Hepatic stellate cell (primary cell): Measurements from ENCODE around the gene TUFM.
"Not testable (repeated sequence)": the region's sequence is repeated elsewhere in the genome, so short reads cannot be mapped to it uniquely, and the experiment has no call there.

Source experiments
- DNase-seq: peaks from one replicate; pipeline ENCODE4 v3.0.0; 2011; ENCODE audit warnings: low spot score

The TUFM gene

GRCh38 chr16:28846080-28846932 lies at the start of gene TUFM:
TSS of gene TUFM (minus strand) at chr16:28846348. CDS start at chr16:28846269, 79 bp downstream.
- peak; percentile 96 for DNase-seq

GRCh38 chr16:28895609-28896008 lies 49.5 kb upstream of the TUFM start:
- no peak for DNase-seq

- DNase-seq = no peak
Measured at GRCh38 chr16:28893291-28893690, 47.1 kb upstream of the TUFM start.

- DNase-seq = no peak
Measured at GRCh38 chr16:28891964-28892890, 46.1 kb upstream of the TUFM start.

- DNase-seq = not testable (repeated sequence)
Measured at GRCh38 chr16:28890355-28890754, 44.2 kb upstream of the TUFM start.

GRCh38 chr16:28886945-28887344 lies 40.8 kb upstream of the TUFM start:
- DNase-seq = no peak

GRCh38 chr16:28884045-28884444 lies 37.9 kb upstream of the TUFM start:
- DNase-seq = no peak

- DNase-seq = no peak
Measured at GRCh38 chr16:28883221-28883996, 37.3 kb upstream of the TUFM start.

- DNase-seq = no peak
Measured at GRCh38 chr16:28882551-28883160, 36.5 kb upstream of the TUFM start.

- not testable (repeated sequence) for DNase-seq
Measured at GRCh38 chr16:28881565-28881964, 35.4 kb upstream of the TUFM start.

GRCh38 chr16:28880955-28881354 lies 34.8 kb upstream of the TUFM start:
- no peak for DNase-seq

- no peak for DNase-seq
Measured at GRCh38 chr16:28880589-28880915, 34.4 kb upstream of the TUFM start.

- peak; percentile 100 for DNase-seq
Measured at GRCh38 chr16:28879841-28880588, 33.9 kb upstream of the TUFM start.

- DNase-seq = no peak
Measured at GRCh38 chr16:28879261-28879840, 33.2 kb upstream of the TUFM start.

- no peak for DNase-seq
Measured at GRCh38 chr16:28878083-28878926, 32.2 kb upstream of the TUFM start, which contains the start of gene ATP2A1. TSS of gene ATP2A1 (plus strand) at chr16:28878488. CDS start at chr16:28878672, 184 bp downstream.

- no peak for DNase-seq
Measured at GRCh38 chr16:28877655-28878000, 31.5 kb upstream of the TUFM start.

GRCh38 chr16:28876973-28877654 lies 31.0 kb upstream of the TUFM start:
- no peak for DNase-seq

- no peak for DNase-seq
Measured at GRCh38 chr16:28876019-28876659, 30.0 kb upstream of the TUFM start.
